ENCODE data around the gene NEDD4.
"Not testable (repeated sequence)": the region's sequence is repeated elsewhere in the genome, so short reads cannot be mapped to it uniquely, and the experiment has no call there.

Gene NEDD4

GRCh38 chr15:55820043-55820442 lies 173.4 kb downstream of the NEDD4 start:
- Mint-ChIP-seq H3K4me3 (no peak overlapping the region), H3K4me1 (no peaks in the 10 kb centered on the region), H3K36me3 (no peaks in the 10 kb centered on the region), H3K9me3 (no peaks in the 10 kb centered on the region), H3K27ac (no peak overlapping the region)
- DNase-seq (ENCODE audit: low spot score in 2 of 2) (no peak), ATAC-seq (no peak)

DNA sequence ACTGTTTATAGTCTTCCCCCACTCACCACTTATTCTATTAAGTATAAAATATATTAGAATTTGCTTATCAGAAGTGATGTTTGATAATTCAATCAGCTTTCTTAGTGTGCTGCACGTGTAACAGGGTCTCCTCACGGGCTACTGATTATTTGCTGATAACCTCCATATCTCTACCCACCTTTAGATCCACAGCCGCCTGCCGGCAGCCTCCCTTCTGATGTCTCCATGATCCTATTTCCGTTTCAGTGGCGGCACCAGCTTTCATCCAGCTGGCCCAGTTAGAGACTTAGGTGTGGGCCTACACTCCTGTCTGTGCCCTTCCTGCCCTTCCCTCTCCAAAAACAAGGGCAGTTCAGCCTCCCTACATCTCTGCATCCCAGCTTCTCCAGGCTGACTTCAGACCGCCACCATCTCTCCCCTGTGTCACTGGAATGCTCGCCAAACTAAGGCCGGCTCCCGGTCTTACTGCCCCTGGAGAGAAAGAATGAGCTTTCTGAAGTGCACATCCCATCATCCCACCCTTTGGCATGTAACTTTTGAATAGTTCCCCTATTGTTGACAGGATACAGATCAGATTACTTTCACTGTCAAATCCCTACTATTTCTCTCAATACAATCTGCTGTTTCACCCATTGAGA lies 173.9 kb downstream of the NEDD4 start:
- no peak overlapping the region for H3K4me3 Mint-ChIP-seq
- no peak overlapping the region for H3K27ac Mint-ChIP-seq
- no peaks in the 10 kb centered on the region for H3K9me3 Mint-ChIP-seq
- no peaks in the 10 kb centered on the region for H3K36me3 Mint-ChIP-seq
- ATAC-seq (no peak), DNase-seq (ENCODE audit: low spot score in 2 of 2) (no peak)
- H3K4me1 Mint-ChIP-seq: no peaks in the 10 kb centered on the region

- Mint-ChIP-seq H3K9me3 (no peaks in the 10 kb centered on the region), H3K4me1 (no peaks in the 10 kb centered on the region), H3K4me3 (no peak overlapping the region), H3K27ac (no peak overlapping the region), H3K36me3 (no peaks in the 10 kb centered on the region)
- ATAC-seq (no peak), DNase-seq (ENCODE audit: low spot score in 2 of 2) (no peak)
Measured at GRCh38 chr15:55816017-55816416, 177.4 kb downstream of the NEDD4 start.

DNA sequence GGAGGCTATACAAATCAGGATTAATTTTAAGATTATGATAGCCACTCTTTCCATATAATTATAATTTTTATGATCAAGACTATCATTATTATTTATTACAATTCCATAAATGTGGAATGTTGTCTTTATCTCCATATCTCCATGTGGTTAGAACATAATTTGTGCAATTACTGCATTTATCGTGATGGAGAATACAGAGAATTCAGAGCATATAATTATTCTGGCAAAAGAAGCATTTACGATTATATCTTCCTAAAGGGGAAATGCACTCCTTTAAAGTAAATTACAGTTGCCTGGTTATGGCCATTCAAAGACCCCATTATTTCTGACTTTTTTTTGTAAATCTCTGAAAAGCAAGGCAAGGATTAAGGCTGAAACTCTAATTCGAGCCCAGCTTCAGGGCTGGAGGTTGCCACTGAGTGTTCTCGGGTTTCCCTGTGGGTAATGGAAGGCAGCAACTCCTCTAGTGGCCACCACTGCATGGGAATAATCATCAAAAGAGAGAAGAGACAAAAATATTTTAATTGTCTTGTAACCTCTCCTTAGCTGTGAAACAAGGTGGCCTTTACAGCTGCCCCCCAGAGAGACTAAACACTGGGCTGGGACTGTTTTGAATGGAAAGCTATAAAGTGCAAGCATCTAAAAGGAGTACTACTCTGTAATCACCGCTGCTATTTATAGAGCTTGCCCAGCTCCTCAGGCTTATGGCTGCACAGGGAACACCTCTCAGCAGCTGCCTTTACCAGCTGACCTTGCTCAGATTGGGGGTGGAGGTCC lies 190.6 kb downstream of the NEDD4 start:
- no peaks in the 10 kb centered on the region for H3K9me3 Mint-ChIP-seq
- H3K4me1 Mint-ChIP-seq: no peaks in the 10 kb centered on the region
- no peak for DNase-seq (ENCODE audit: low spot score in 2 of 2)
- no peak overlapping the region for H3K4me3 Mint-ChIP-seq
- no peaks in the 10 kb centered on the region for H3K36me3 Mint-ChIP-seq
- H3K27ac Mint-ChIP-seq: no peak overlapping the region
- ATAC-seq: no peak

- no peak overlapping the region for H3K4me3 Mint-ChIP-seq
- H3K36me3 Mint-ChIP-seq: no peaks in the 10 kb centered on the region
- H3K4me1 Mint-ChIP-seq: no peaks in the 10 kb centered on the region
- DNase-seq (ENCODE audit: low spot score in 2 of 2) (no peak), ATAC-seq (no peak)
- no peaks in the 10 kb centered on the region for H3K9me3 Mint-ChIP-seq
- no peak overlapping the region for H3K27ac Mint-ChIP-seq
Measured at GRCh38 chr15:55800216-55800615, 193.2 kb downstream of the NEDD4 start.

DNA sequence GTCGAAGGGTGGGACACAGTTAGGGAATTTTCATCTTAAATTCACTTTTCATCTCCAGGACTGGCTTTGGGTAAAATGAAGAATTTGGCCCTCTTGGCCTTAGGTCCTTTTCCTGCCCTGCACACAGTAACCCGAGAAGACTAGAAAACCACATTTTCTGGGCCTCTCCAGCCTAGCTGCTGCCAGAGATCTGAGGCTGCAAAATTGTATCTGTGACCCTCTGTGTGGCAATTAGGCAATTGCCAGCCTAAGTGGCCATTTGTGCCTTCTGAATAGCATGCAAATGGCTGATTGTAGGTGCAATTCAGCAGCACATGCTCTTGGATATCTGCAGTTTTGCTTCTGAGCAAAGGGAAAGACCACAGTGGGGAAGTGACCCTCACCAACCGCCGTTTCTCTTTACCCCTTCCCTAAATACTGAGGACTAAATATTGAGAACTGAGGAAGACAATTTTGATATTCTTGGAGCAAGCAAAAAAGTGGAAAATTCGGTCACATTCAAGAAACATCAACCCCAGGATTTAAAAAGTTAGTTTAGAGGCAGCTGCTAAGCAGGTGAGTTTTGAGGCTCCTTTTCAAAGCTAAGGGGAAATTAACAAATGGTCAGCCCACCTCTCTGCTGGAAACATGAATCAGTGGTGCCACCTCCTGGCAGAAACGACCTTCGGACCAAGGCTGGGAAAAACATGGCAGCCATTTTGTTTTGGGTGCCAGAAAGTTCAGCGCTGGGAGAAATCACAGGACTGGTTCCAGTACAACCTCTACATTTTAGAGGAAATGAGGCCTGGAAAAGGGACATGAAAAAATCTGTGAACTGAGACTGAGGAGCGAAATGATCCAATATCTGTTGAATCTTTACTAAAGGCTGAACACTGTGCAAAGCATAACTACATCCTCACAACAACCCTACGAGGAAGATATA lies 193.9 kb downstream of the NEDD4 start:
- DNase-seq (ENCODE audit: low spot score in 2 of 2) (peak in 1 of 2 donors; percentile 58), ATAC-seq (no peak)
- Mint-ChIP-seq H3K36me3 (no peaks in the 10 kb centered on the region), H3K27ac (no peak overlapping the region), H3K9me3 (no peaks in the 10 kb centered on the region), H3K4me3 (no peak overlapping the region), H3K4me1 (no peaks in the 10 kb centered on the region)

GRCh38 chr15:55796321-55796965 lies 197.0 kb downstream of the NEDD4 start:
- Mint-ChIP-seq H3K4me1 (no peaks in the 10 kb centered on the region), H3K27ac (no peak overlapping the region), H3K36me3 (no peaks in the 10 kb centered on the region), H3K9me3 (no peaks in the 10 kb centered on the region), H3K4me3 (no peak overlapping the region)
- no peak for DNase-seq (ENCODE audit: low spot score in 2 of 2)
- ATAC-seq: no peak

- Mint-ChIP-seq H3K4me3 (no peak overlapping the region), H3K36me3 (no peaks in the 10 kb centered on the region), H3K4me1 (no peaks in the 10 kb centered on the region), H3K27ac (no peak overlapping the region), H3K9me3 (no peaks in the 10 kb centered on the region)
- ATAC-seq (no peak), DNase-seq (ENCODE audit: low spot score in 2 of 2) (no peak)
Measured at GRCh38 chr15:55795031-55795430, 198.4 kb downstream of the NEDD4 start.

- Mint-ChIP-seq H3K4me1 (no peaks in the 10 kb centered on the region), H3K27ac (no peak overlapping the region), H3K36me3 (no peaks in the 10 kb centered on the region), H3K9me3 (no peaks in the 10 kb centered on the region), H3K4me3 (no peak overlapping the region)
- peak; percentile 13 for ATAC-seq
- no peak for DNase-seq (ENCODE audit: low spot score in 2 of 2)
Measured at GRCh38 chr15:55791551-55792400, 201.6 kb downstream of the NEDD4 start.

DNA sequence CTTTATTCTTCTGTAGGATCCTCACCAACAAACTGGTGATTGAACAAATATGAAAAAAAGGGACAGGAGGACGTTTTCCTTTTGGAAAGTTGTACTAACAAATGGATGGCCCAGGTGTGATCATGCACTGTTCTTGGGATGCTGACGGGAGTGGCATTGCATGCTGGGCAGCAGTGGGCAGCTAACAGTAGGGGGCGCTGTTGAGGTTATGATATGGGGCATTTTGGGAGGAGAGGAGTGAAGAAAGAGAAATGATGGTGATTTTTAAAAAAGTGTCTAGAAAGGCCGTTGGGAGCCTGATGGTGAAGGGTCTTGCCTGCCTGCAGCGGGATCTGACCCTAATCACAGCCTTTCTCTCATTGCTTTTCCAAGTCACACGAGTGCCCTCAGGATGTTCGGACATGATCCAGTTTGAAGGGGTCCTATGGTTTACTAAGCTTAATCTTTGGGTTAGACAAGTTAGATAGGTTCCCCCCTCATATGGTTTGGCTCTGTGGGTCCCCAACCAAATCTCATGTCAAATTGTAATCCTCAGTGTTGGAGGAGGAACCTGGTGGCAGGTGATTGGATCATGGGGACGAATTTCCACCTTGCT lies 204.2 kb downstream of the NEDD4 start:
- Mint-ChIP-seq H3K27ac (no peak overlapping the region), H3K4me1 (no peaks in the 10 kb centered on the region), H3K4me3 (no peak overlapping the region), H3K9me3 (no peaks in the 10 kb centered on the region), H3K36me3 (no peaks in the 10 kb centered on the region)
- ATAC-seq (peak; percentile 57), DNase-seq (ENCODE audit: low spot score in 2 of 2) (peak; percentile 59 to 83)

GRCh38 chr15:55786341-55786740 lies 207.1 kb downstream of the NEDD4 start:
- no peaks in the 10 kb centered on the region for H3K4me1 Mint-ChIP-seq
- DNase-seq (ENCODE audit: low spot score in 2 of 2) (no peak), ATAC-seq (no peak)
- H3K4me3 Mint-ChIP-seq: no peak overlapping the region
- no peaks in the 10 kb centered on the region for H3K36me3 Mint-ChIP-seq
- no peak overlapping the region for H3K27ac Mint-ChIP-seq
- no peaks in the 10 kb centered on the region for H3K9me3 Mint-ChIP-seq

DNA sequence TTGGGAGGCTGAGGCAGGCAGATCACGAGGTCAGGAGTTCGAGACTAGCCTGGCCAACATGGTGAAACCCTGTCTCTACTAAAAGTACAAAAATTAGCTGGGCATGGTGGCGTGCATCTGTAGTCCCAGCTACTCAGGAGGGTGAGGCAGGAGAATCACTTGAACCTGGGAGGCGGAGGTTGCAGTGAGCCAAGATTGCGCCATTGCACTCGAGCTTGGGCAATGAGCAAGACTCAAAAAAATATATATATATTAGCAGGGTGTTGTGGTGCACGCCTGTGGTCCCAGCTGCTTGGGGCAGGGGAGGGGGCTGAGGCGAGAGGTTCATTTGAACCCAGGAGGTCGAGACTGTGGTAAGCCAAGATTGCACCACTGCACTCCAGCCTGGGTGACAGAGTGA lies 207.8 kb downstream of the NEDD4 start:
- H3K27ac Mint-ChIP-seq, H3K4me3 Mint-ChIP-seq: not testable (repeated sequence)

DNA sequence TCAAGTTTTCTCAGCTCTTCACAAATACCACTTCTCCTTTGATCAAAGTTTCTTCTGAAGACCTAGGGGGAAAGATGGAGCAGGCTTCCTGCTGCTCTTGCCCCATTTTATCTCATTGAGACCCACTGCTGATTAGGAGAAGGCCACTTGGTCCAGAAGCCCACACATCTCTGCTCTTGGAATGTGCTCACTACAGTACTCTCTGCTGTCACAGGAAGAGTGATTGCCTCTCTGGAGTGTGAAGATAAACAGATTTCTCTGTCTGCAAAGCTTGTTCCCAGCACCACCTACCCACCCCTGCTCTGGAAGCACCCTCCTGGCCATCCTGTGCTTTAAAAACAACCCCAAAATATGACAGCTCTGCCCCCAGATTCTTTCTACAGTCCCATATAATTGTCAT lies 209.1 kb downstream of the NEDD4 start:
- Mint-ChIP-seq H3K4me1 (no peaks in the 10 kb centered on the region), H3K36me3 (no peaks in the 10 kb centered on the region), H3K4me3 (no peak overlapping the region), H3K9me3 (no peaks in the 10 kb centered on the region), H3K27ac (no peak overlapping the region)
- DNase-seq (ENCODE audit: low spot score in 2 of 2): no peak
- ATAC-seq: peak; percentile 36

More for the DNA sequence above, 207.8 kb downstream of the NEDD4 start:
- ATAC-seq; H3K4me1 Mint-ChIP-seq; H3K9me3 Mint-ChIP-seq; DNase-seq (ENCODE audit: low spot score in 2 of 2); H3K36me3 Mint-ChIP-seq: not testable (repeated sequence)

- DNase-seq (ENCODE audit: low spot score in 2 of 2) (no peak), ATAC-seq (no peak)
- H3K27ac Mint-ChIP-seq: no peak overlapping the region
- H3K9me3 Mint-ChIP-seq: no peaks in the 10 kb centered on the region
- H3K4me1 Mint-ChIP-seq: no peaks in the 10 kb centered on the region
- no peak overlapping the region for H3K4me3 Mint-ChIP-seq
- H3K36me3 Mint-ChIP-seq: no peaks in the 10 kb centered on the region
Measured at GRCh38 chr15:55782901-55783300, 210.5 kb downstream of the NEDD4 start.

All from stimulated activated effector memory CD8-positive, alpha-beta T cell treated with anti-CD3 and anti-CD28 coated beads, Interleukin-12 subunit alpha, Interleukin-12 subunit beta, amount 100 ng/mL, for 72 hours (primary cell).